Mesenchymal stem cell (in vitro differentiated cells and primary cell): Measurements from ENCODE around the gene BRAT1.
A peak's percentile ranks its signal among the peaks of the same experiment; 100 is the strongest.

Experiments
- DNase-seq: peaks from one replicate; pipeline ENCODE4 v3.0.0-alpha.2; 2013
- H2AFZ ChIP-seq: one replicate; pipeline ENCODE4 v1.6.1; 2013; ENCODE audit warnings: low read depth, mild to moderate bottlenecking, control low read depth, inconsistent platforms, low read length, moderate library complexity
- H2AK5ac ChIP-seq: 2 replicates; pipeline ENCODE4 v1.6.1; 2013; ENCODE audit warnings: low read length, moderate library complexity, mild to moderate bottlenecking, inconsistent platforms; ENCODE audit not compliant: severe bottlenecking
- H2BK120ac ChIP-seq: one replicate; pipeline ENCODE4 v1.6.1; 2013; ENCODE audit warnings: low read depth, mild to moderate bottlenecking, inconsistent platforms, low read length, moderate library complexity
- H2BK12ac ChIP-seq, 2 experiments: one replicate each; pipeline ENCODE4 v1.6.1; 2013; ENCODE audit warnings: inconsistent platforms in 2 of 2, low read length in 2 of 2, mild to moderate bottlenecking in 2 of 2, moderate library complexity in 2 of 2, control low read depth in 1 of 2
- H2BK15ac ChIP-seq: one replicate; pipeline ENCODE4 v1.6.1; 2013; ENCODE audit warnings: mild to moderate bottlenecking, low read depth, inconsistent platforms; ENCODE audit not compliant: poor library complexity, severe bottlenecking
- H2BK5ac ChIP-seq: 2 replicates; pipeline ENCODE4 v1.6.1; 2013; ENCODE audit warnings: low read depth, mild to moderate bottlenecking, low read length, control low read depth, inconsistent platforms; ENCODE audit not compliant: poor library complexity, severe bottlenecking
- H3K14ac ChIP-seq, 2 experiments: one replicate each; pipeline ENCODE4 v1.6.1; 2013; ENCODE audit warnings: inconsistent platforms in 2 of 2, low read length in 2 of 2, control low read depth in 1 of 2, mild to moderate bottlenecking in 1 of 2, moderate library complexity in 1 of 2
- H3K18ac ChIP-seq, 2 experiments: one replicate each; pipeline ENCODE4 v1.6.1; 2013; ENCODE audit warnings: inconsistent platforms in 2 of 2, low read length in 2 of 2, control low read depth in 1 of 2, low read depth in 1 of 2, mild to moderate bottlenecking in 1 of 2
- H3K23ac ChIP-seq, 2 experiments: one replicate each; pipeline ENCODE4 v1.6.1; 2013; ENCODE audit warnings: inconsistent platforms in 2 of 2, low read length in 2 of 2, mild to moderate bottlenecking in 2 of 2, moderate library complexity in 2 of 2, control low read depth in 1 of 2
- H3K27ac ChIP-seq: 2 replicates; pipeline ENCODE4 v1.5.1; 2013; ENCODE audit warnings: mild to moderate bottlenecking, moderate library complexity, low read length, control low read depth, inconsistent platforms; ENCODE audit not compliant: poor library complexity, severe bottlenecking
- H3K27me3 ChIP-seq, 2 experiments: 2 replicates each; pipeline versions ENCODE4 v1.6.1 to v1.7.0; 2013; ENCODE audit warnings: low read length in 2 of 2, mild to moderate bottlenecking in 2 of 2, moderate library complexity in 2 of 2, control low read depth in 1 of 2, inconsistent platforms in 1 of 2; ENCODE audit not compliant: control insufficient read depth in 1 of 2, insufficient read depth in 1 of 2
- H3K36me3 ChIP-seq, 2 experiments: 2 replicates each; pipeline versions ENCODE4 v1.6.1 to v1.7.0; 2013; ENCODE audit warnings: low read length in 2 of 2, control low read depth in 1 of 2, inconsistent platforms in 1 of 2, low read depth in 1 of 2, mild to moderate bottlenecking in 1 of 2; ENCODE audit not compliant: insufficient read depth in 2 of 2, control insufficient read depth in 1 of 2
- H3K4ac ChIP-seq, 2 experiments: one replicate each; pipeline ENCODE4 v1.6.1; 2013; ENCODE audit warnings: inconsistent platforms in 2 of 2, low read length in 2 of 2, mild to moderate bottlenecking in 2 of 2, moderate library complexity in 2 of 2, control low read depth in 1 of 2, low read depth in 1 of 2
- H3K4me1 ChIP-seq: 2 replicates; pipeline ENCODE4 v1.6.1; 2013; ENCODE audit warnings: low read depth, low read length, control low read depth; ENCODE audit not compliant: control insufficient read depth, insufficient read depth
- H3K4me2 ChIP-seq: 2 replicates; pipeline ENCODE4 v1.6.1; 2013; ENCODE audit warnings: low read length, mild to moderate bottlenecking, inconsistent platforms; ENCODE audit not compliant: poor library complexity, severe bottlenecking
- H3K4me3 ChIP-seq, 2 experiments: 2 replicates each; pipeline versions ENCODE4 v1.5.1 to v1.7.0; 2013; ENCODE audit warnings: low read length in 2 of 2, mild to moderate bottlenecking in 2 of 2, control low read depth in 1 of 2, low read depth in 1 of 2; ENCODE audit not compliant: insufficient read depth in 1 of 2
- H3K79me1 ChIP-seq: replicated peaks from 2 replicates; pipeline ENCODE4 v1.6.1; 2013; ENCODE audit warnings: mild to moderate bottlenecking, control low read depth, low read length, inconsistent platforms; ENCODE audit not compliant: poor library complexity, severe bottlenecking
- H3K9ac ChIP-seq: 2 replicates; pipeline ENCODE4 v1.7.0; 2013; ENCODE audit warnings: mild to moderate bottlenecking, low read length, moderate library complexity
- H3K9me3 ChIP-seq: 2 replicates; pipeline ENCODE4 v1.7.0; 2013; ENCODE audit warnings: mild to moderate bottlenecking, low read length; ENCODE audit not compliant: control insufficient read depth
- H4K8ac ChIP-seq: one replicate; pipeline ENCODE4 v1.6.1; 2013; ENCODE audit warnings: inconsistent platforms, mild to moderate bottlenecking, low read length, moderate library complexity
- H4K91ac ChIP-seq: one replicate; pipeline ENCODE4 v1.6.1; 2013; ENCODE audit warnings: mild to moderate bottlenecking, low read length, inconsistent platforms
- WGBS: methylation state at CpG from one replicate; pipeline ENCODE4 v1.1.7; 2013; ENCODE audit warnings: mixed read lengths; 5-methylcytosine and 5-hydroxymethylcytosine counted together

The BRAT1 gene

DNA sequence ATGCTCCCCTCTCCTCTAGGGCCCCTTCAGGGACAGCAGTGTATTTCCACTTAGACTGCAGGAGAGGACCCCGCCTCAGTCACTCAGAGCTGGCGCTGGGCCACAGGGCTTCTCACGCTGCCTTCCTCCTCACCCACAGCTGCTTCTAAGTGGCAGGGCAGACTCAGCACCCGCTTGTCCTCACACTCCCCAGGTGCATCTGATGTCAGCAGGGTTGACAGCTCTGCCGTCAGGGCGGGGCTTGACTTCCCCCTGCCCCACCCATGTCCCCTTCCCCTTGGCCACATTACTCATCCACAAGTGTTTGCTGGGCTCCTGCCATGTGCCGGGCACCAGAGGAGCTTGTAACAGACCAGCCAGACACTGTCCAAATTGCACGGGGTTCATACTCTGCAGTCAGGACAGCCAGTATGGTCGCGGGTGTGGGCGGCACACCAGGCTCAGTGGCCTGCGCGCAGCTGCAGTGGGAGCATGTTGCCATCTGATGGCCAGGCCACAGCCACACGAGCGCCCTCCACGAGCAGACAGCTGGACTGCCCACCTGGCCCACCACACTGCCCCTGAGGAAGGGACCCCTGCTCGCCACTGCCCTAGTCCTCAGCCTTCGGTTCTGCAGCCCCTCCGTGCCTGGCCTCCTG lies 47.2 kb upstream of the BRAT1 start:
- Histone ChIP-seq H3K18ac (peak overlapping the region in 1 of 2 experiments; percentile 37), H3K14ac (peak overlapping the region in 1 of 2 experiments; percentile 1), H3K4me3 (no peak overlapping the region), H3K36me3 (peaks cover 45 to 67% of the 10 kb centered on the region in 2 experiments), H2BK12ac (no peak overlapping the region), H2AK5ac (no peak overlapping the region), H2BK120ac (no peak overlapping the region), H3K4ac (no peak overlapping the region), H4K8ac (no peak overlapping the region), H3K4me1 (peaks cover 4% of the 10 kb centered on the region), H3K9ac (no peak overlapping the region), H3K4me2 (no peak overlapping the region), H4K91ac (no peak overlapping the region), H3K23ac (no peak overlapping the region), H2BK15ac (no peak overlapping the region), H3K79me1 (no peaks in the 10 kb centered on the region), H2AFZ (no peak overlapping the region), H3K27ac (no peak overlapping the region), H2BK5ac (no peak overlapping the region), H3K9me3 (no peaks in the 10 kb centered on the region), H3K27me3 (no peaks in the 10 kb centered on the region)
- 91% methylated on average over 19 of the region's 19 CpGs for WGBS
- DNase-seq = no peak

DNA sequence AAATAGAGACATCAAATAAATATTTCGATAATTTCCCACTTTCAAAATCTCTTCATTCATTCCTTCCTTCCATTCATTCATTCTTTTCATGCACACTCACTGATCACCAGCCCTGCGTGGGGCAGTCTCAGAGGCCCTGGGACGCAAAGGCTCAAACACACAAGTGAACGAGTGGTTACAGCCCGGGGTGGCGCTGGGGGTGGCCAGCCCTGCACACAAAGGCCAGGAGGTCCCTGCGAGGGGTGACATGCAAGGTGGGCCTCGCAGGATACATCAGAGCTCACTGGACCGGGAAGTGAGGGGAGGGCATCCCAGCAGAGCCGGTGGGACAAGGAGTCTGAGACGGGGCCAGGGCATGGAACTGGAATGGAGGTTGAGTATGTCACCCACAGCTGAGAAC lies 46.6 kb upstream of the BRAT1 start:
- no peak overlapping the region for H3K18ac ChIP-seq
- no peaks in the 10 kb centered on the region for H3K79me1 ChIP-seq
- H2AFZ ChIP-seq = no peak overlapping the region
- peak overlapping the region in 1 of 2 experiments; percentile 9 for H3K14ac ChIP-seq
- H3K23ac ChIP-seq = no peak overlapping the region
- H4K91ac ChIP-seq = peak overlapping the region; percentile 5
- H3K4me3 ChIP-seq = no peak overlapping the region
- H3K36me3 ChIP-seq = peaks cover 49 to 73% of the 10 kb centered on the region in 2 experiments
- no peak overlapping the region for H2AK5ac ChIP-seq
- no peaks in the 10 kb centered on the region for H3K9me3 ChIP-seq
- H3K4me2 ChIP-seq = no peak overlapping the region
- peaks cover 4% of the 10 kb centered on the region for H3K4me1 ChIP-seq
- no peak overlapping the region for H2BK120ac ChIP-seq
- H4K8ac ChIP-seq = no peak overlapping the region
- 90% methylated on average over 11 of the region's 11 CpGs for WGBS
- H3K27me3 ChIP-seq = no peaks in the 10 kb centered on the region
- no peak for DNase-seq
- no peak overlapping the region for H3K27ac ChIP-seq
- no peak overlapping the region for H3K4ac ChIP-seq
- no peak overlapping the region for H2BK5ac ChIP-seq
- no peak overlapping the region for H2BK15ac ChIP-seq
- H3K9ac ChIP-seq = no peak overlapping the region
- no peak overlapping the region for H2BK12ac ChIP-seq

DNA sequence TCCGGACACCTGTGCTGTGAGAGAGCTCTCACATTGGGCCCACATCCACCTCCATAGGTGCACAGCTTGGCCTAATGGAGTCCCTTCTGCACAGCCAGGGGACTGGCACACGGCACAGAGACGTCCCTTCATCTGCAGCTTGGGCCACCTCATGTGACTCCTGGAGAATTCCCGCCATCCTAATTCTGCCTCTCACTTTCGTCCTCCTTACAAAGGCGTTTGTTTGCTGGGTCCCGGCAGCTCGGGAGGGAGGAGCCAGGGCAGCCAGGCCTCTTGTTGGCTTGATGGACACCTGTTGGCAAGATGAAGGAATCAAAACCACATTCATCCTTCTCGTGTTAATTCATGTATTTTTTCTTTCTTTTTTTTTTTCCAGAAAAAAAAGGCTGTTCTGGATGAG lies 45.7 kb upstream of the BRAT1 start:
- Histone ChIP-seq H2BK120ac (no peak overlapping the region), H3K27me3 (no peaks in the 10 kb centered on the region), H3K18ac (no peak overlapping the region), H3K23ac (no peak overlapping the region), H3K4ac (no peak overlapping the region), H3K4me2 (no peak overlapping the region), H4K91ac (no peak overlapping the region), H3K9ac (no peak overlapping the region), H2AFZ (no peak overlapping the region), H3K4me3 (no peak overlapping the region), H3K36me3 (peaks cover 51 to 71% of the 10 kb centered on the region in 2 experiments), H3K4me1 (peaks cover 4% of the 10 kb centered on the region), H2BK15ac (no peak overlapping the region), H2BK5ac (no peak overlapping the region), H3K14ac (no peak overlapping the region), H3K27ac (no peak overlapping the region), H2AK5ac (no peak overlapping the region), H4K8ac (no peak overlapping the region), H3K9me3 (no peaks in the 10 kb centered on the region), H2BK12ac (no peak overlapping the region), H3K79me1 (no peaks in the 10 kb centered on the region)
- no peak for DNase-seq
- WGBS = 90% methylated on average over 8 of the region's 9 CpGs

DNA sequence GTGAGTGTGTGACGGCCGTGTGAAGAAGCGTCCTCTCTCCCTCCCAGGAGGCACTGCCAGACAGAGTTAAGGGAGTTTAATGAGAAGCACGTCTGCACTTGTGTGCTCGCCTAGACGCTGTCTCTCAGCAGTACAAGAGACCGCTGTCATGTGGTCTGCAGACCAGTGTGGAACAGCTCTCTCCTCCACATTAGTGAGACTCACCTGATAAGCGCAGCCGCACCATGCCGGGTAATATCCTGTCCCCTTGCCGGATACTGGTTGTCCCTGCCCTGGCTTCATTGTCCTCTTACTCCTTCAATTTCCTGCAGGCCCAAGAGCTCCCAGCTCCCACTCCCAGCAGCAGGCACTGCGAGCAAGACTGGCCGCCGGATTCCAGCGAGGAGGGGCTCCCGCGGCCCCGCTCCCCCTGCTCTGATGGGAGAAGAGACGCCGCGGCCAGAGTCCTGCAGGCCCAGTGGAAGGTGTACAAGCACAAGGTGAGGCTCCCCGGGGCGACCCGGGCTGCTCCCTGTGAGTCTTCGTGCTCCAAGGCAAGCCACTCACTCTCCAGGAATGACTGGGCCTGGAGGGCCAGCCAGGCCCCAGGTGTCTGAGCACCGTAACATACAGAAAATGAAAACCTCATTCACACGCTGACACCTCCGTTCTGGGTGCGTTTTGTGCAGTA lies 43.0 kb upstream of the BRAT1 start:
- no peak overlapping the region for H3K4me3 ChIP-seq
- no peak overlapping the region for H3K27ac ChIP-seq
- no peak overlapping the region for H2AK5ac ChIP-seq

More for the DNA sequence above, 43.0 kb upstream of the BRAT1 start:
- H3K23ac ChIP-seq = no peak overlapping the region
- no peak overlapping the region for H3K4me2 ChIP-seq
- H2BK12ac ChIP-seq = no peak overlapping the region
- H3K14ac ChIP-seq = no peak overlapping the region
- 91% methylated on average over 29 of the region's 29 CpGs for WGBS
- H2BK120ac ChIP-seq = no peak overlapping the region
- H3K79me1 ChIP-seq = no peaks in the 10 kb centered on the region
- H3K27me3 ChIP-seq = no peaks in the 10 kb centered on the region
- H2BK5ac ChIP-seq = no peak overlapping the region
- no peaks in the 10 kb centered on the region for H3K9me3 ChIP-seq
- H3K4me1 ChIP-seq = no peaks in the 10 kb centered on the region
- H3K18ac ChIP-seq = no peak overlapping the region
- no peak overlapping the region for H4K91ac ChIP-seq
- H2BK15ac ChIP-seq = no peak overlapping the region
- H3K4ac ChIP-seq = no peak overlapping the region
- peaks cover 69 to 76% of the 10 kb centered on the region in 2 experiments for H3K36me3 ChIP-seq
- H3K9ac ChIP-seq = no peak overlapping the region
- H4K8ac ChIP-seq = no peak overlapping the region
- H2AFZ ChIP-seq = no peak overlapping the region
- DNase-seq = no peak
